PC-9 (cell line): Measurements from ENCODE around the gene NBEA.

Experiments used
- CTCF ChIP-seq: fragments of 200-600 bp; sonication (generic); conservative IDR thresholded peaks from 2 replicates; pipeline ENCODE4 v1.6.1; 2017; ENCODE audit warnings: mixed run types, antibody characterized with exemption, mild to moderate bottlenecking, moderate library complexity
- EZH2 ChIP-seq: fragments of 200-600 bp; sonication (generic); IDR thresholded peaks from 2 replicates; pipeline ENCODE4 v1.8.0; 2017; ENCODE audit warnings: antibody characterized with exemption, low read depth

- TF ChIP-seq CTCF (no peak), EZH2 (no peak)
Measured at GRCh38 chr13:35216131-35216530, 274.1 kb downstream of the NBEA start.
